IMR-90 (cell line): ENCODE results near the gene RPTOR. TPM values are rescaled to one million over a fixed set of nuclear protein-coding genes. Genes with fewer than 3 reads are reported as not detected.

Source experiments
- ATAC-seq: fragments of 200-7000 bp; cut with Tn5 transposase; 2 replicates; pipeline ENCODE4 v1.9.1; 2020; ENCODE audit warnings: low read depth, mild to moderate bottlenecking, moderate library complexity
- BruUV-seq: library from RNA; stranded (reverse); fragments of 400-500 nt; replicated peaks from 2 replicates; lab custom pipeline; 2021; lab: Mats Ljungman, UMichigan
- CTCF ChIA-PET: fragments of 300-600 bp; formaldehyde crosslinking; extraction: SDS; loops from one replicate; lab custom pipeline; 2021; ENCODE audit warnings: antibody characterized with exemption; lab: Yijun Ruan, JAX
- POLR2A ChIA-PET: fragments of 300-600 bp; sonication (Branson Sonifier 250); formaldehyde crosslinking; loops from one replicate; lab custom pipeline; 2022; ENCODE audit warnings: antibody characterized with exemption; ENCODE audit not compliant: unreplicated experiment; lab: Charles Lee
- DNase-seq: peaks from one replicate; pipeline ENCODE4 v3.0.0; 2013
- H2AFZ ChIP-seq: replicated peaks from 2 replicates; pipeline ENCODE3; 2013; ENCODE audit warnings: low read length, mild to moderate bottlenecking; ENCODE audit not compliant: poor library complexity
- H2AK5ac ChIP-seq: 2 replicates; pipeline ENCODE4 v1.6.1; 2013; ENCODE audit warnings: low read depth, low read length, inconsistent platforms
- H2AK9ac ChIP-seq: replicated peaks from 2 replicates; pipeline ENCODE3; 2013; ENCODE audit warnings: mild to moderate bottlenecking, low read depth, low read length, moderate library complexity; ENCODE audit not compliant: poor library complexity
- H2BK120ac ChIP-seq: 2 replicates; pipeline ENCODE4 v1.6.1; 2013; ENCODE audit warnings: low read depth, low read length, inconsistent platforms
- H2BK15ac ChIP-seq: 3 replicates; pipeline ENCODE4 v1.6.1; 2013; ENCODE audit warnings: low read depth, low read length, inconsistent platforms
- H2BK20ac ChIP-seq: 2 replicates; pipeline ENCODE4 v1.6.1; 2013; ENCODE audit warnings: low read depth, mild to moderate bottlenecking, inconsistent platforms, low read length, moderate library complexity
- H2BK5ac ChIP-seq: 2 replicates; pipeline ENCODE4 v1.6.1; 2013; ENCODE audit warnings: mild to moderate bottlenecking, low read depth, low read length, inconsistent platforms; ENCODE audit not compliant: poor library complexity, severe bottlenecking
- H3K14ac ChIP-seq: replicated peaks from 2 replicates; pipeline ENCODE4 v1.6.1; 2013; ENCODE audit warnings: low read depth, low read length, inconsistent platforms
- H3K18ac ChIP-seq: 2 replicates; pipeline ENCODE4 v1.6.1; 2013; ENCODE audit warnings: low read depth, low read length, control low read depth
- H3K23ac ChIP-seq: 2 replicates; pipeline ENCODE4 v1.6.1; 2013; ENCODE audit warnings: low read depth, low read length, inconsistent platforms
- H3K27ac ChIP-seq: 2 replicates; pipeline ENCODE4 v1.5.1; 2013; ENCODE audit warnings: mild to moderate bottlenecking, control low read depth, low read length; ENCODE audit not compliant: insufficient read depth
- H3K27me3 ChIP-seq: 2 replicates; pipeline ENCODE4 v1.6.1; 2013; ENCODE audit warnings: low read length; ENCODE audit not compliant: control insufficient read depth, insufficient read depth
- H3K36me3 ChIP-seq: 2 replicates; pipeline ENCODE4 v1.6.1; 2013; ENCODE audit warnings: low read length, mixed read lengths; ENCODE audit not compliant: control insufficient read depth, insufficient read depth
- H3K4ac ChIP-seq: 2 replicates; pipeline ENCODE4 v1.6.1; 2013; ENCODE audit warnings: low read depth, low read length, inconsistent platforms
- H3K4me1 ChIP-seq: 2 replicates; pipeline ENCODE4 v1.6.1; 2013; ENCODE audit warnings: low read length, mixed read lengths; ENCODE audit not compliant: control insufficient read depth, insufficient read depth
- H3K4me2 ChIP-seq: 2 replicates; pipeline ENCODE4 v1.6.1; 2013; ENCODE audit warnings: low read depth, mild to moderate bottlenecking, control low read depth, low read length, moderate library complexity
- H3K4me3 ChIP-seq: 2 replicates; pipeline ENCODE4 v1.5.1; 2013; ENCODE audit warnings: low read depth, mild to moderate bottlenecking, control low read depth, low read length, moderate library complexity; ENCODE audit not compliant: insufficient read depth
- H3K56ac ChIP-seq: 2 replicates; pipeline ENCODE4 v1.6.1; 2013; ENCODE audit warnings: low read length, inconsistent platforms; ENCODE audit not compliant: insufficient read depth; ENCODE audit errors: extremely low read depth
- H3K79me1 ChIP-seq, 2 experiments: 2 replicates each; pipeline ENCODE4 v1.6.1; 2013; ENCODE audit warnings: low read length in 2 of 2, inconsistent platforms in 1 of 2, low read depth in 1 of 2
- H3K9ac ChIP-seq: 2 replicates; pipeline ENCODE4 v1.6.1; 2013; ENCODE audit warnings: low read depth, low read length, control low read depth
- H3K9me1 ChIP-seq: 2 replicates; pipeline ENCODE4 v1.6.1; 2013; ENCODE audit warnings: low read length, inconsistent platforms; ENCODE audit not compliant: insufficient read depth
- H3K9me3 ChIP-seq: 2 replicates; pipeline ENCODE4 v1.6.1; 2013; ENCODE audit warnings: low read length; ENCODE audit not compliant: control insufficient read depth, insufficient read depth
- H4K20me1 ChIP-seq: 2 replicates; pipeline ENCODE4 v1.6.1; 2013; ENCODE audit warnings: low read length, inconsistent platforms; ENCODE audit not compliant: insufficient read depth
- H4K5ac ChIP-seq: 2 replicates; pipeline ENCODE4 v1.6.1; 2013; ENCODE audit warnings: mild to moderate bottlenecking, low read depth, low read length, control low read depth
- H4K8ac ChIP-seq, 2 experiments: 2 replicates each; pipeline ENCODE4 v1.6.1; 2013; ENCODE audit warnings: low read depth in 2 of 2, low read length in 2 of 2, control low read depth in 1 of 2, inconsistent platforms in 1 of 2
- H4K91ac ChIP-seq: 2 replicates; pipeline ENCODE4 v1.6.1; 2013; ENCODE audit warnings: low read depth, low read length, inconsistent platforms; ENCODE audit not compliant: insufficient read depth
- BHLHE40 ChIP-seq: fragments of 150-350 bp; IDR thresholded peaks from 2 replicates; pipeline ENCODE4 v1.6.1; 2016; ENCODE audit warnings: mild to moderate bottlenecking, low read depth, low read length
- CEBPB ChIP-seq: IDR thresholded peaks from 2 replicates; pipeline ENCODE4 v1.6.1; 2012; ENCODE audit warnings: low read depth, low read length, improper control_type of control experiment
- CHD1 ChIP-seq: IDR thresholded peaks from 2 replicates; pipeline ENCODE4 v1.6.1; 2012; ENCODE audit warnings: low read depth, low read length, improper control_type of control experiment
- CTCF ChIP-seq: conservative IDR thresholded peaks from 2 replicates; pipeline ENCODE4 v1.5.1; 2012; ENCODE audit warnings: mild to moderate bottlenecking, low read depth, low read length, improper control_type of control experiment
- ELK1 ChIP-seq: fragments of 150-350 bp; IDR thresholded peaks from 2 replicates; pipeline ENCODE4 v1.6.1; 2016; ENCODE audit warnings: low read depth, mild to moderate bottlenecking, low read length, moderate library complexity, borderline replicate concordance
- FOS ChIP-seq: fragments of 150-350 bp; IDR thresholded peaks from 2 replicates; pipeline ENCODE4 v1.6.1; 2016; ENCODE audit warnings: low read depth, low read length
- MAFK ChIP-seq: IDR thresholded peaks from 2 replicates; pipeline ENCODE4 v1.6.1; 2012; ENCODE audit warnings: low read depth, low read length, improper control_type of control experiment
- MAZ ChIP-seq: IDR thresholded peaks from 2 replicates; pipeline ENCODE4 v1.6.1; 2012; ENCODE audit warnings: low read depth, mild to moderate bottlenecking, low read length, improper control_type of control experiment, moderate library complexity, borderline replicate concordance
- MXI1 ChIP-seq: IDR thresholded peaks from 2 replicates; pipeline ENCODE4 v1.6.1; 2012; ENCODE audit warnings: low read depth, mild to moderate bottlenecking, low read length, moderate library complexity, borderline replicate concordance
- NFE2L2 ChIP-seq: fragments of 150-350 bp; IDR thresholded peaks from 2 replicates; pipeline ENCODE4 v1.6.1; 2016; ENCODE audit warnings: low read depth, mild to moderate bottlenecking, low read length
- POLR2A ChIP-seq: IDR thresholded peaks from 2 replicates; pipeline ENCODE4 v1.6.1; 2012; ENCODE audit warnings: mild to moderate bottlenecking, low read depth, low read length
- RAD21 ChIP-seq: IDR thresholded peaks from 2 replicates; pipeline ENCODE4 v1.6.1; 2012; ENCODE audit warnings: low read length, improper control_type of control experiment
- RCOR1 ChIP-seq: IDR thresholded peaks from 2 replicates; pipeline ENCODE4 v1.6.1; 2012; ENCODE audit warnings: mild to moderate bottlenecking, low read length, improper control_type of control experiment; ENCODE audit not compliant: insufficient replicate concordance
- WGBS, 2 experiments: methylation state at CpG; one replicate each; pipeline versions ENCODE4 v1.1.5 to v1.1.7; 2013; ENCODE audit warnings: missing lambda C conversion rate in 2 of 2; ENCODE audit not compliant: insufficient read length in 1 of 2; ENCODE audit errors: extremely low coverage in 2 of 2; 5-methylcytosine and 5-hydroxymethylcytosine counted together
- dilution Hi-C: fragments of 300-500 bp; cut with HindIII; formaldehyde crosslinking; loops from one replicate; pipeline ENCODE4 v1.14.3; 2018; ENCODE audit warnings: low sequenced_read_pairs; ENCODE audit not compliant: unreplicated experiment
- in situ Hi-C: fragments of 300-500 bp; cut with MboI; formaldehyde crosslinking; loops from 3 replicates; pipeline ENCODE4 v1.14.3; 2019; ENCODE audit warnings: low sequenced_read_pairs, inconsistent platforms, mixed read lengths
- intact Hi-C: fragments of 100-400 bp; cut with micrococcal nuclease; formaldehyde crosslinking; loops from 2 replicates; pipeline ENCODE4 v1.10.0; 2022
- polyA plus RNA-seq, 3 experiments: library from polyadenylated mRNA; depleted of rRNA; stranded (reverse); fragments of >200 nt; gene quantifications; 2 replicates each; pipeline ENCODE4 v1.2.3, GENCODE V29; 2012; ENCODE audit warnings: low replicate concordance in 1 of 3
- total RNA-seq: library from RNA; depleted of rRNA; stranded (reverse); fragments of >200 nt; gene quantifications from 2 replicates; pipeline ENCODE4 v1.2.3, GENCODE V29; 2012

RPTOR gene
- total and polyA plus RNA-seq, 2 of the 4 experiments (the other 2 are of a cell fraction): 10.8 to 14.7 TPM

- Histone ChIP-seq H3K14ac (no peak overlapping the region), H3K4me2 (no peak overlapping the region), H2BK5ac (no peak overlapping the region), H3K56ac (no peak overlapping the region), H2AK9ac (no peak overlapping the region), H4K20me1 (peaks cover 19% of the 10 kb centered on the region), H3K27ac (no peak overlapping the region), H4K5ac (no peak overlapping the region), H2BK20ac (no peak overlapping the region), H2BK15ac (no peak overlapping the region), H2AFZ (no peak overlapping the region), H2AK5ac (no peak overlapping the region), H3K27me3 (no peaks in the 10 kb centered on the region), H3K79me1 (peaks cover 29 to 69% of the 10 kb centered on the region in 2 experiments), H3K23ac (no peak overlapping the region), H3K18ac (no peak overlapping the region), H3K4me3 (no peak overlapping the region), H3K9me1 (peaks cover 13% of the 10 kb centered on the region), H3K9me3 (no peaks in the 10 kb centered on the region), H4K8ac (no peak overlapping the region), H4K91ac (no peak overlapping the region), H3K36me3 (no peaks in the 10 kb centered on the region), H3K4ac (no peak overlapping the region), H3K4me1 (peaks cover 5% of the 10 kb centered on the region; the same call in 1 of the 2 replicates), H2BK120ac (no peak overlapping the region), H3K9ac (no peak overlapping the region)
- in situ Hi-C loops: no loop called here
- ATAC-seq: no peak
- ChIA-PET CTCF (no interaction called here), POLR2A (no interaction called here)
- no TSS peak for BruUV-seq
- no peak for TF ChIP-seq MXI1
- TF ChIP-seq MAFK: no peak
- TF ChIP-seq ELK1: no peak
- TF ChIP-seq RAD21: no peak
- no peak for TF ChIP-seq CTCF
- no peak for TF ChIP-seq POLR2A
- no peak for TF ChIP-seq NFE2L2
- TF ChIP-seq MAZ: no peak
- TF ChIP-seq FOS: no peak
- no peak for TF ChIP-seq CEBPB
- TF ChIP-seq RCOR1: no peak
- TF ChIP-seq CHD1: no peak
- TF ChIP-seq BHLHE40: no peak
- intact Hi-C loops: no loop called here
- dilution Hi-C loops: no loop called here
- WGBS, 2 experiments: 89% methylated on average over 3 of the region's 4 CpGs; no CpG with 5 or more reads in 1 of the 2 experiments
- DNase-seq: no peak
Observed at GRCh38 chr17:80615376-80615775, 70.7 kb downstream of the RPTOR start.
